Measurements from ENCODE around the gene KXD1. TPM values are rescaled to one million over a fixed set of nuclear protein-coding genes. Genes with fewer than 3 reads are reported as not detected.

KXD1 gene
- total RNA-seq, 2 donors from 2014 or later: 108 to 115 TPM

GRCh38 chr19:18613589-18614234, 56.0 kb downstream of the KXD1 start:
- Histone ChIP-seq H3K36me3 (ENCODE audit: control insufficient read depth, insufficient read depth, low read length) (no peaks in the 10 kb centered on the region), H3K27ac (ENCODE audit: low read depth, low read length) (no peak overlapping the region), H3K4me1 (ENCODE audit: control insufficient read depth, insufficient read depth, low read length) (peaks cover 6% of the 10 kb centered on the region), H3K9me3 (ENCODE audit: control insufficient read depth, low read length) (no peaks in the 10 kb centered on the region), H3K27me3 (ENCODE audit: control insufficient read depth, insufficient read depth, low read length, poor library complexity, severe bottlenecking) (peaks cover 74% of the 10 kb centered on the region), H3K9ac (ENCODE audit: extremely low read depth, low read length, poor library complexity, severe bottlenecking) (no peak overlapping the region), H3K4me3 (ENCODE audit: low read length) (no peak overlapping the region)
- Mint-ChIP-seq H3K4me1 (peaks cover 17% of the 10 kb centered on the region), H3K4me3 (peak overlapping the region; percentile 52), H3K27me3 (ENCODE audit: insufficient read depth) (peaks cover 84% of the 10 kb centered on the region), H3K36me3 (ENCODE audit: low read depth) (no peaks in the 10 kb centered on the region), H3K27ac (no peak overlapping the region), H3K9me3 (no peaks in the 10 kb centered on the region)
- TF ChIP-seq CTCF (conservative IDR thresholded peaks at IDR 0.05): no peak
- 25 to 33% methylated on average over 4 to 23 of the region's 23 CpGs for WGBS, 2 experiments (ENCODE audit: insufficient coverage in 1 of 2, insufficient read length in 1 of 2)
- DNase-seq: peak; percentile 62

GRCh38 chr19:18616023-18616422, 58.4 kb downstream of the KXD1 start:
- H3K9ac ChIP-seq (ENCODE audit: extremely low read depth, low read length, poor library complexity, severe bottlenecking): no peak overlapping the region
- peaks cover 52% of the 10 kb centered on the region for H3K27me3 ChIP-seq (ENCODE audit: control insufficient read depth, insufficient read depth, low read length, poor library complexity, severe bottlenecking)
- H3K4me3 ChIP-seq (ENCODE audit: low read length): no peak overlapping the region
- H3K4me1 ChIP-seq (ENCODE audit: control insufficient read depth, insufficient read depth, low read length): no peaks in the 10 kb centered on the region
- peaks cover 7% of the 10 kb centered on the region for H3K4me1 Mint-ChIP-seq
- no peak overlapping the region for H3K4me3 Mint-ChIP-seq
- H3K36me3 Mint-ChIP-seq (ENCODE audit: low read depth): no peaks in the 10 kb centered on the region
- no peak overlapping the region for H3K27ac Mint-ChIP-seq
- H3K9me3 Mint-ChIP-seq: no peaks in the 10 kb centered on the region
- H3K36me3 ChIP-seq (ENCODE audit: control insufficient read depth, insufficient read depth, low read length): no peaks in the 10 kb centered on the region
- TF ChIP-seq CTCF (conservative IDR thresholded peaks at IDR 0.05): no peak
- H3K27me3 Mint-ChIP-seq (ENCODE audit: insufficient read depth): peaks cover 63% of the 10 kb centered on the region
- no peak overlapping the region for H3K27ac ChIP-seq (ENCODE audit: low read depth, low read length)
- no peak for DNase-seq
- 85 to 91% methylated on average over 2 to 3 of the region's 3 CpGs for WGBS, 2 experiments (ENCODE audit: insufficient coverage in 1 of 2, insufficient read length in 1 of 2)
- no peaks in the 10 kb centered on the region for H3K9me3 ChIP-seq (ENCODE audit: control insufficient read depth, low read length)

- no peak for TF ChIP-seq CTCF (conservative IDR thresholded peaks at IDR 0.05)
- Mint-ChIP-seq H3K4me1 (peaks cover 4% of the 10 kb centered on the region), H3K27ac (no peak overlapping the region), H3K36me3 (ENCODE audit: low read depth) (no peaks in the 10 kb centered on the region), H3K9me3 (no peaks in the 10 kb centered on the region), H3K27me3 (ENCODE audit: insufficient read depth) (peaks cover 50% of the 10 kb centered on the region), H3K4me3 (no peak overlapping the region)
- H3K9me3 ChIP-seq (ENCODE audit: control insufficient read depth, low read length): no peaks in the 10 kb centered on the region
- DNase-seq: no peak
- H3K9ac ChIP-seq (ENCODE audit: extremely low read depth, low read length, poor library complexity, severe bottlenecking): no peak overlapping the region
- H3K36me3 ChIP-seq (ENCODE audit: control insufficient read depth, insufficient read depth, low read length): no peaks in the 10 kb centered on the region
- H3K4me3 ChIP-seq (ENCODE audit: low read length): no peak overlapping the region
- H3K4me1 ChIP-seq (ENCODE audit: control insufficient read depth, insufficient read depth, low read length): no peaks in the 10 kb centered on the region
- peaks cover 37% of the 10 kb centered on the region for H3K27me3 ChIP-seq (ENCODE audit: control insufficient read depth, insufficient read depth, low read length, poor library complexity, severe bottlenecking)
- no peak overlapping the region for H3K27ac ChIP-seq (ENCODE audit: low read depth, low read length)
Observed at GRCh38 chr19:18617562-18617961, 59.9 kb downstream of the KXD1 start.

Measured in endodermal cell (in vitro differentiated cells).